ENCODE results near the gene RARB.

RARB gene

DNA sequence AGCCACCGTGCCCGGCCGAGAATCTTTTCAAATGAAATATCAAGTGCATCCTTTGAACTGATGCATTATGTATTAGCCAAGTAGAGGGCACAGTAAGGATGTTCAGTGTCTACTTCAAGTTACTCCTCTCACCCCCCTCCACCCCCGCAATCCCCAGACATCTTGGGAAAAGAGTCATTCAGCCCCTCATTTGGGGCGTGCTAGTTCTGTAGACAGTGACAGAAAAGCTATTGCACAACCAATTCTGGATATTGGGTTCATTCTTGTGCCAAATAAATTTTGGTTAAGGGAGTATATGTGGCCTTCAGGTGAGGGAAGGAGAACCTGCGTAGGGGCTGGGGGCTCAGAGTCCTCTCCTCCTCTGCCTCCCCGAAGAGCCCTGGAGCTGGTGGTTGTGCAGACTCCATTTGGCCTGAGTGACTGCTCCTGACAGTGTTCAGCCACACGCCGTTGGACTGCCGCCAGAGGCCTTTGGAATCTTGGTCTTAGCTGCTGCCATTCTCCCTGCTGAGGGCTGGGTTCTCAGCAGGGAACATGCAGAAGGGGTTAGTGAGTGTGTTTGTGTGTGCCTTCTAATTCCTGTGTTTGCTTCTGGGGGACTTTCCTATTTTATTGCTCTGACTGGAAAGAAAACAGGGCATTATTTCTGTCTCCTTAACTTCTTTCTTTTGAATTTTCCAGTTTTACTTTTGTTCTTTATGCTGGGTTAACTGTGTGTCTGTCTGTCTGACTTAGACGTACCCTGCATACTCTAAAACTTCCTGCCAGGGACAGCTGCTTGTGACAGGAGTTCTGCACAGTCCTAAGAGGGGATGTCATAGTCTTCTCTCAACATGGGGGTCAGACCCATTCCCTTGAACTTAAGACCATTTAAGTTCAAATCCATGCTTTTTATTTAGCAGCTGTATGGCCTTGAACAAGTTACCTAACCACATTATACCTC lies 21.0 kb downstream of the RARB start:
- peak; percentile 67 for DNase-seq

DNA sequence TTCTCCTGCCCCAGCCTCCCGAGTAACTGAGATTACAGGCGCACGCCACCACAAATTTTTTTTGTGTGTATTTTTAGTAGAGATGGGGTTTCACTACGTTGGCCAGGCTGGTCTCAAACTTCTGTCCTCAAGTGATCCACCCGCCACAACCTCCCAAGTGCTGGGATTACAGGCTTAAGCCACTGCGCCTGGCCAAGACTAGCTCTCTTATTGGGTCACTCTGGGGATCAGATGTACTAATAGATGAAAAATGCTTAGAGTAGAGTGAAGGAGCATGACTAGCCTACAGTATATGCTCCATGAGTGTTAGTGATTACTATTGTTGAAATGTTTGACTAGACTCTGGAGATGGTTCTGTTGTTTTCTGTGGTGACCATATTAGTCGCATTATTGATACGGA lies 21.8 kb downstream of the RARB start:
- no peak for DNase-seq

DNA sequence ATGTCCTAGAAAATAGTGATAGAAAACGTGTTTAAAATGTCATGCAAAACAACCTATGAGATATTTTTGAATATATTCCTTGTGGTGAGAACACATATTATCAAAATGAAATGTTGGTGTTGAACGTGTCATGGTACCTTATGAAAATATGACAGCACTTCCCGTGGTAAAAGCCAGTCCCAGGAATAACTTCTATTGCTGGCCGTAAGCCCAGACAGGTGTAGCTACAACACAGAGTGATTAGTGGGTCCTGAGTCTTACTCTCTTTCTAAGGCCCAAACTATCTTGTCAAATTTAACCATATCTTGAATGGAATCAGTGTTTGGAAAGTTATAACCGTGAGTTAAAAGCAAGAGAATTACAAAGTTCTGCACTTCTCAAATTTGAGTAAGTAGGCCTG lies 24.1 kb downstream of the RARB start:
- DNase-seq: no peak

DNA sequence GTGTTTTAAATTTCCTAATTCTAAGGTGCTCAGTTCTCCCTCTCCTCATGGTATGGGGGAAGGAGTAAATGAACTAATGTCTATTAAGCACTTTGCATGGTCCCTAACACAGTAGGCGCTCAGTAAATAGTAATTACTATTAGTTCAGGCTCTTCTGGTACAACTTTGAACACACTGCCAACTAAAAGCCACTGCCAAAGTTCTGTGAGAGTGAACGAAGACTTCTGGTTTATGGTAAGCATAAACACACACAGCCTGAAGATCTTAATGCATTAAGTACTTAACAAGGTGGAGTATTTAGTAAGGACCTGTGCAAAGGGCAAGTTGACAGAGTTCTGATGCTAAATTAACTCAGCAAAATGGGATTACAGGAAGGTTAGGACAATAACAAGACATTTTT lies 24.7 kb downstream of the RARB start:
- DNase-seq: no peak

DNA sequence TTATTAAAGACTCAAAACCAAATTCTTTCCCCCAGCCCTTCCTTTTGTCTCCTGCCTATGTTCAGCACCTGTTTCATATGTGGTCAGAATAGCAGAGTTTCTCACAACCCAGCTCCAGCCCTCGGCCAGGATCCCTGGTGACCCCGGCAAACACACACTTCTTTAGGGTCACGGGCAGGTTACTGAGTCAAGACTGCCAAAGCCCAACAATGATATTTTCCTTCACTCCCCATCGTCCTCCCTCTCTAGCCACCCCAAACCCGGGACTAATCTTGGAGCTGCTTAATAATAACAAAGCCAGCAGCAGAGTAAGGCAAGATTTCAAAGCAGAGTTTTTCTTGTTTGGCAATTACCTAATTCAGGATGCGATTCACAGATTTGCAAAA lies 25.5 kb downstream of the RARB start:
- DNase-seq: no peak

DNA sequence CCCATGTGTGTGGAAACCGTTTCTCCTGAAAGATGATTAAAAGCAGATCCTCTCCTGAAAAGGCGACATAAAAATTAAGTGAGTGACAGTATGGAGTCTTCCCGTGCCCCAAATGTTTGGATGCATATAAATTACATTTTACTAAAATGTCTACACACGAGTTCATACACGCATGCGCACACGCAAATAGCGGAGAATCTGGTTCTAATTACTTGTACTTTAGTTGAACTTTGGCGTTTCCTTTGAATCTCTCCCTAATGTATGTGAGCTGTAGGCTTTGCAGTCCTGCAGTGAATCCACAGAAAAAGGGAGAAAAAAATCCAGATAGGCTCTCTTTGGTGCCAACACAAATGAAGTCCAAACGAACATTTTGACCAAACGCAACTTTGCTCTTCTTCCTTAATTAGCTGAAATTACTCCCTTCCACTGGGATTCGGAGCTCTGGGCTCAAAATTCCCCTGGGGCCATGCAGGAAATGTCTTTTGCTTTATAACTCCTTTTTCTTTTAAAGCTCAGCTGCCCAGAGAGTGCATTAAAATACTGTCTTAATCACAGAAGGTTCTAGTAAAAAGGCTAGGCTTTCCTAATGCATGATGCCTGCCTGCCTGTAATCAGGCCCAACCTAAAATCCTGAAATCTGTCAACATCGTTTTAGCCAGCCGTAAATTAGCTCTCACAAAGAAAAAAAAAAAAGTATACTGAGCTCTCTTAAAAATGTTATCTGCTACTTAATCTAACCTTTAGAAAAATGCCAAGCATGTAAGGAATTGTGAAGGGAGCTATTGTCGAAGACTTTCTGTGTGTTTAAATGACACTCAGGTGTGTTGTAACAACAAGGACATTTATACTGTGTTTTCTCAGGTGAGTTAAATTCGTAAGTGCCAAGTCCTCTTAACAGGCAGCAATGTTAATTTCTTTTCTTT lies 26.2 kb downstream of the RARB start:
- DNase-seq: no peak

- DNase-seq: peak; percentile 68
Observed at GRCh38 chr3:25455441-25456132, 27.5 kb downstream of the RARB start.

GRCh38 chr3:25456723-25457670 lies 28.9 kb downstream of the RARB start:
- no peak for DNase-seq

GRCh38 chr3:25457671-25458419 lies 29.8 kb downstream of the RARB start:
- DNase-seq: no peak

DNA sequence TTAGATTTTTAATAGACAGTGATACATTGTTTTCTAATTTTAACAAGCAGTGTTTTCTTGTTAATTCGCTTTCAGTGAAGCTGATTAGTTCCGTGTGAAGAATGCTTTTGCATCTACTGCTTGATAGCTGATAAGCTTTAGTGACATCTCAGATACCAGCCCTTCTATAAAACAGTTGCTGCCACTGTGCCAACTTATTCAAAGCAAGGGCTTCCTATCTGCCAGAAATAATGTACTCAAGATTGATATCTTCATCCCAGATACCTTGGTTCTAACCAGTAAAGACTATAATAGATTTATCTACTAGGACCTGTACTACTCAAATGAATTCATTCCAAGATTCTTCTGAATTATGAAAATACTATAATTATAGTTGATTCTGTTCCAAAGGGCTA lies 30.4 kb downstream of the RARB start:
- DNase-seq: no peak

DNA sequence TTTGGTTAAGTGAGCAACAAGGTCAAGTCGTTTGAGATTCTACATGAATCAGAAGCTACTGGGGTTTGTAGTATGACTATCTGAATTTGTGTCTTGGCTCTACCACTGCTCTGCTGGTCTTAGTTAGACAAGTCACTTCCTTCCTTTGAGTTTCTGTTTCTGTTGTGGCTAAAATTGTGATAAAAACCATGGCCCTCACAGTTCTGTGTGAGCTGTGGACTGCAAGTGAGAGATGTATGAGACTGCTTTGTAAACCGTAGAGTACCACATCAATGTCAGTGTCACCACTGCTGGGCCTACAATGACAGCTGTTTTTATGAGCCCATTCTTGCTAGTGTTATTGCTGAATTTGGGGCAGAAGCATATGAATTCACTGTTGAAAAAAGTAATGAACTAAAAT lies 32.7 kb downstream of the RARB start:
- DNase-seq: no peak

DNA sequence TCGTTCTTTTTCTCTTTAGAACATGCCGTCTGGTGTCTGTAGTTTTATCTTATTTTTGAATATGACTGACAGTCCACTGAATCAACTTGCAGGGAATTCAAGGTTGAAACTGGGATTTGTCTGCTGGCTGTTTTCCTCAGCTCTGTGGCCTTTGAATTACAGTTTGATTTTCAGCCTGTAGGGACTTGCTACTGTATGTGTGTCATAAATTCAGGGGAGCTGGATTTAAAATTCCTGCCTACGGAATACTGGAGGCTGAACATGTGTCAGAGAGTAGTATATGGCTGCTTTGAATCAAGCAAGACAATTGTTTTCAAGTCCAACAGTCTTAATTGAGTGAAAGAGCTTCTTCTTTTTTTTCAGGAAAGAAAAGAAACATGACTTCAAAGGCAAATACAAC lies 33.9 kb downstream of the RARB start:
- no peak for DNase-seq

DNA sequence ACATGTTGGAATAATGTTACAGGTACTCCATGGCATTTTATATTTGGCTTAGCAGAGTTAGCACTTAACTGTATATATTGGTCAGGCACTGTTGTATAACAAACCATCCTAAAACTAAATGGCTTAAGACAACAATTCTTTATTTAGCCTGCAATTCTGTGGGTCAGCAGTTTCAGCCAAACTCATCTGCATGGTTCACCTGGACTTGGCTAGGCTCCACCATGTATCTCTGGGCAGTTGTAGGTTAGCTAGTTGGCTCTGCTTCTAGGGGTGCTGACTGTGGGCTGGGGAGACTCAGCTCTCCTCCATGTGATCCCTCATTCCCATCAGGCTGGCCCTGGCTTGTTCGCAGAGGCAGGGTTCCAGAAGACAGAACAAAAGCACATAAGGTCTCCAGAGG lies 34.4 kb downstream of the RARB start:
- no peak for DNase-seq

DNA sequence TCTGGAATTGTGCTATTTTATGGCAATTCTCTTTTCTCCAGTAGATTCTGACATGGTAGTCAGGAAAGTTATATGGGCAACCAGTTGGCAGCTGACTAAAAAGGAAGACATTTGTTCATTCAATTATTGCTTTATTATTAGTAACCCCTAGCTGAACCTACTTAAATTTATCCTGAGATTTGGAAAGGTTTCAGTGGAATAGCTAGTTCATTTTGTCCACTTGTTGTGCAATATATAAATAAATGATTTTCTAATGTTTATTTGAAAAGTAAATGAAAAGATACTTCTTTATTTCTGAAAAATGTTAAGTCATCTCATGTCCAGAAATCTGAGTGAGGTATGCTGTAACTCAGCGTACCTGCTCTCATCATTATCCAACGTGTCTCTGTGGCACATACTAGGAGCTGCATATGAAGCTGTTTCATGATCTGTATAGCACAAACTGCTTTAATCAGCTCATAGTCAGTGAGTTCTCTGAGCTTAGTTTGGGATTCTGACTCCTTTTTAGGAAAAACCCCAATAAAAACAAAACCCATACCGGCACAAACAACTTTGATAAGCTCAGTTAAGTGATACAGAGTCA lies 35.9 kb downstream of the RARB start:
- DNase-seq: no peak

DNA sequence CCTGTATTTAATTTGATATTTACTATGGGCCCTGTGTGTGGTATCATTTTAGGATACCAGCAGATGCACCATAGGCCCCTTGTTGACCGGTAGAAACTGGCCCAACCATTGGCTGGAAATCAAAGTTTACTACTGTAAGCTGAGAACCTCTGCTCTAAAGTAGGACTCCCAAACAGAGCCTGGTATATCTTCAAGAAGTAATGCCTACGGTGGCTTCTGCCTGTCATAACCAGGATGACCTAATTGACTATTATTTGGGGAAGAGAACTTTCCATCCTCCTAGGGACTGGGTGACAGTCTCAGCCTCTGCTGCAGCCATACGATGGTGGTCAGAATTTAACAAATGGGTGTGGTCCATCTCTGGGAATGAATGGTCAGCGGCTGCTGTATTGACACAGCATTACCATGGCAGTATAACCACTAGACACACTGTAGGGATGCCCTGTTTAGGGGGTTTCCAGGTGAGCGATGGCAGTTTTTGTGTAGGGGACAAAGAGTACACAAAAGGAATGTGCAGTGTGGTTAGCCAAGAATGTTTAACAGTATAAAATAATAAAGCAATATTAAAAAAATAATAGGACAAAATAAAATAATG lies 37.3 kb downstream of the RARB start:
- no peak for DNase-seq

DNA sequence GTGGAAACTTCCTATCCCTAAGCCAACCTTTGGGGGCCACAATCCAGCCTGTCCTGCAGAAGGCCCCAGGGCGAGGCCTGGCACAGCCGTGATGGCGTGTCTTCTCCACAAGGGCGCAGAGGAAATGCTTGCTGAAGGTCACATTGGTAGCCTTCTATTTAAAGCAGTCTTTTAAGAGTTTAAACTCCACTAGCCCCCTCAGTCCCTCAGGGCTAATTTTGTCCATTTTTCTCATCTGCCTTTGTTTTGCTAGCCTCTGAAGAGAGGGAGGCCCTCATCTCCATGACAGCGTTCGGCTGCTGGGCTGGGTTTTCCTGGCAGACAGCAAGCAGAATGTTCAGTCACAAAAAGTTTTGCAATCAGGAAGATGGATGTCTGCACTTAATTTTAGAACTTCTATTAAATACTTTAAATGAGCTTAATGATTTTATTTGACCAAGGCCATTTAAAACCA lies 40.8 kb downstream of the RARB start:
- DNase-seq: peak; percentile 32

GRCh38 chr3:25469558-25469957 lies 41.5 kb downstream of the RARB start:
- DNase-seq: no peak

DNA sequence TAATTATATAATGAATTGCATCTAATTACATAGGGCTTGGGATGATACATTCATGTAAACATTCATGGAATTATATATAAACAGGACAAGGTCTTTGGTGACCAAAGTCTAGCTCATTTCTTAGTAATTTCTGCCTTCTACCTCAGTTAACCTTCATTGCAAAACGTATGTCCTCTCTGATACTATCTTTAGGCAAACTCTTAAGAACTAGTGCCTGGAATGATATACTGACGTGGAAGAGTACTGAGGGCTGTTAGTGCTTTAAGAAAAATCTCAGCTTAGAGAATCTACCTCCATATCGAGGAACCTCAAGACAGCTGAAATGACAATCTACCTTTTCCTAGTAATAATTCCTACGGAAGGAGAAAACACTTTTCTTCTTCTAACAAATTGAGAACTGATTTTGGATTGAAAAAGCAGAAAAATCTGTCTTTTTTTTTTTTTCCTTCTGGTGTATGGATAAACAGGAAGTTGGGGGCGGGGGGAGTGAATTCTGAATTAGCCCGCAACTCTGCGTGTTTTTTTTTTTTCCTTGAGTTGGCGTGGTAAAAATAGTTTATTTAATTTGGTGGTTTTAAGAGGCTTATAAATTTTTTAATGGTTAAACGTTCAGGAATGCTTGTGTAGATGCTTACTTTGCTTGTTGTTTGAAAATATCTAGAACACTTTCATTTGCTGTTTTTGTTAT lies 43.2 kb downstream of the RARB start:
- no peak for DNase-seq

GRCh38 chr3:25472153-25472552 lies 44.1 kb downstream of the RARB start:
- no peak for DNase-seq

- no peak for DNase-seq
Observed at GRCh38 chr3:25472731-25473130, 44.7 kb downstream of the RARB start.

All from retina (tissue), 1 donor.